Hepatocyte (in vitro differentiated cells): ENCODE data around the gene CEP112. TPM values are rescaled to one million over a fixed set of nuclear protein-coding genes. Genes with fewer than 3 reads are reported as not detected.

Experiments used
- DNase-seq: peaks from one replicate; pipeline ENCODE4 v3.0.0-alpha.2; 2016; ENCODE audit warnings: low spot score
- H2AFZ ChIP-seq: fragments of 200-600 bp; sonication (generic); 2 replicates; pipeline ENCODE4 v1.6.0; 2016; ENCODE audit warnings: antibody characterized with exemption, mild to moderate bottlenecking
- H3K27ac ChIP-seq: fragments of 200-600 bp; sonication (generic); 2 replicates; pipeline ENCODE4 v1.5.1; 2016; ENCODE audit warnings: mild to moderate bottlenecking
- H3K27me3 ChIP-seq: fragments of 200-600 bp; sonication (generic); 2 replicates; pipeline ENCODE4 v1.6.1; 2016
- H3K36me3 ChIP-seq: fragments of 200-600 bp; sonication (generic); replicated peaks from 2 replicates; pipeline ENCODE4 v1.5.1; 2016; ENCODE audit warnings: low read depth; ENCODE audit not compliant: insufficient read depth
- H3K4me1 ChIP-seq: fragments of 200-600 bp; sonication (generic); 2 replicates; pipeline ENCODE4 v1.5.1; 2016; ENCODE audit warnings: mild to moderate bottlenecking, moderate library complexity; ENCODE audit not compliant: insufficient read depth
- H3K4me2 ChIP-seq: fragments of 200-600 bp; sonication (generic); 2 replicates; pipeline ENCODE4 v1.6.0; 2016
- H3K4me3 ChIP-seq: fragments of 200-600 bp; sonication (generic); 2 replicates; pipeline ENCODE4 v1.5.1; 2016; ENCODE audit warnings: mild to moderate bottlenecking
- H3K79me2 ChIP-seq: fragments of 200-600 bp; sonication (generic); 2 replicates; pipeline ENCODE4 v1.6.0; 2017; ENCODE audit warnings: mild to moderate bottlenecking
- H3K9me2 ChIP-seq: fragments of 200-600 bp; sonication (generic); replicated peaks from 2 replicates; pipeline ENCODE4 v1.6.0; 2017; ENCODE audit warnings: mild to moderate bottlenecking; ENCODE audit not compliant: insufficient read depth
- H3K9me3 ChIP-seq: fragments of 200-600 bp; sonication (generic); 2 replicates; pipeline ENCODE4 v1.5.1; 2016; ENCODE audit warnings: low read depth, mild to moderate bottlenecking
- H4K20me1 ChIP-seq: fragments of 200-600 bp; sonication (generic); 2 replicates; pipeline ENCODE4 v1.6.0; 2016; ENCODE audit warnings: mild to moderate bottlenecking; ENCODE audit not compliant: insufficient read depth, poor library complexity, severe bottlenecking
- EZH2 ChIP-seq: fragments of 200-600 bp; sonication (generic); IDR thresholded peaks from 2 replicates; pipeline ENCODE4 v1.6.1; 2016; ENCODE audit warnings: antibody characterized with exemption, mild to moderate bottlenecking, borderline replicate concordance
- EZH2phosphoT487 ChIP-seq: fragments of 200-600 bp; sonication (generic); IDR thresholded peaks from one replicate; pipeline ENCODE4 v1.6.1; 2018; ENCODE audit warnings: antibody characterized with exemption, mild to moderate bottlenecking, low read depth, moderate library complexity; ENCODE audit not compliant: unreplicated experiment, severe bottlenecking
- WGBS: methylation state at CpG from one replicate; pipeline ENCODE4 v1.1.6; 2016; ENCODE audit warnings: low lambda C conversion rate; ENCODE audit errors: missing lambda C conversion rate; 5-methylcytosine and 5-hydroxymethylcytosine counted together
- polyA plus RNA-seq: library from polyadenylated mRNA; unstranded; fragments of >200 nt; fragmentation: Nextera tagmentation; extraction: Ambion mirVana; gene quantifications from 2 replicates; pipeline ENCODE4 v1.2.1, GENCODE V29; 2016
- total RNA-seq: library from RNA; depleted of rRNA; stranded (reverse); fragments of >200 nt; gene quantifications from 2 replicates; pipeline ENCODE4 v1.2.3, GENCODE V29; 2014
- TF ChIP-seq, protein P1 (sequence below): fragments of 200-600 bp; sonication (generic); IDR thresholded peaks from 2 replicates; pipeline ENCODE4 v1.5.1; 2016; ENCODE audit warnings: antibody characterized with exemption, mild to moderate bottlenecking; ENCODE audit not compliant: poor library complexity

CEP112 gene
- total and polyA plus RNA-seq, 2 experiments from 2014 or later, result 7.1 to 9.7 TPM

GRCh38 chr17:65754630-65755029, 437.3 kb downstream of the CEP112 start:
- no peak for DNase-seq
- Histone ChIP-seq H3K9me3 (no peaks in the 10 kb centered on the region), H3K9me2 (no peaks in the 10 kb centered on the region), H3K79me2 (no peaks in the 10 kb centered on the region), H3K4me3 (no peak overlapping the region), H3K36me3 (no peaks in the 10 kb centered on the region), H3K27me3 (no peaks in the 10 kb centered on the region), H4K20me1 (no peaks in the 10 kb centered on the region), H2AFZ (no peak overlapping the region), H3K4me1 (peaks cover 10% of the 10 kb centered on the region), H3K27ac (no peak overlapping the region), H3K4me2 (no peak overlapping the region)
- TF ChIP-seq EZH2 (no peak), EZH2phosphoT487 (no peak)
- TF ChIP-seq, protein P1, sequence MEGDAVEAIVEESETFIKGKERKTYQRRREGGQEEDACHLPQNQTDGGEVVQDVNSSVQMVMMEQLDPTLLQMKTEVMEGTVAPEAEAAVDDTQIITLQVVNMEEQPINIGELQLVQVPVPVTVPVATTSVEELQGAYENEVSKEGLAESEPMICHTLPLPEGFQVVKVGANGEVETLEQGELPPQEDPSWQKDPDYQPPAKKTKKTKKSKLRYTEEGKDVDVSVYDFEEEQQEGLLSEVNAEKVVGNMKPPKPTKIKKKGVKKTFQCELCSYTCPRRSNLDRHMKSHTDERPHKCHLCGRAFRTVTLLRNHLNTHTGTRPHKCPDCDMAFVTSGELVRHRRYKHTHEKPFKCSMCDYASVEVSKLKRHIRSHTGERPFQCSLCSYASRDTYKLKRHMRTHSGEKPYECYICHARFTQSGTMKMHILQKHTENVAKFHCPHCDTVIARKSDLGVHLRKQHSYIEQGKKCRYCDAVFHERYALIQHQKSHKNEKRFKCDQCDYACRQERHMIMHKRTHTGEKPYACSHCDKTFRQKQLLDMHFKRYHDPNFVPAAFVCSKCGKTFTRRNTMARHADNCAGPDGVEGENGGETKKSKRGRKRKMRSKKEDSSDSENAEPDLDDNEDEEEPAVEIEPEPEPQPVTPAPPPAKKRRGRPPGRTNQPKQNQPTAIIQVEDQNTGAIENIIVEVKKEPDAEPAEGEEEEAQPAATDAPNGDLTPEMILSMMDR, result no peak
- WGBS, result 92% methylated on average over 7 of the region's 7 CpGs

- H3K27me3 ChIP-seq, result no peaks in the 10 kb centered on the region
- no peaks in the 10 kb centered on the region for H3K9me2 ChIP-seq
- no peak overlapping the region for H3K4me2 ChIP-seq
- no peak for DNase-seq
- peaks cover 10% of the 10 kb centered on the region for H3K4me1 ChIP-seq
- H3K79me2 ChIP-seq, result no peaks in the 10 kb centered on the region
- no peak overlapping the region for H2AFZ ChIP-seq
- WGBS, result 94% methylated on average over 2 of the region's 2 CpGs
- H4K20me1 ChIP-seq, result no peaks in the 10 kb centered on the region
- H3K27ac ChIP-seq, result no peak overlapping the region
- H3K9me3 ChIP-seq, result no peaks in the 10 kb centered on the region
- H3K4me3 ChIP-seq, result no peak overlapping the region
- TF ChIP-seq, protein P1, result no peak
- no peak for TF ChIP-seq EZH2phosphoT487
- no peak for TF ChIP-seq EZH2
- H3K36me3 ChIP-seq, result no peaks in the 10 kb centered on the region
Observed at GRCh38 chr17:65754081-65754480, 437.9 kb downstream of the CEP112 start.

DNA sequence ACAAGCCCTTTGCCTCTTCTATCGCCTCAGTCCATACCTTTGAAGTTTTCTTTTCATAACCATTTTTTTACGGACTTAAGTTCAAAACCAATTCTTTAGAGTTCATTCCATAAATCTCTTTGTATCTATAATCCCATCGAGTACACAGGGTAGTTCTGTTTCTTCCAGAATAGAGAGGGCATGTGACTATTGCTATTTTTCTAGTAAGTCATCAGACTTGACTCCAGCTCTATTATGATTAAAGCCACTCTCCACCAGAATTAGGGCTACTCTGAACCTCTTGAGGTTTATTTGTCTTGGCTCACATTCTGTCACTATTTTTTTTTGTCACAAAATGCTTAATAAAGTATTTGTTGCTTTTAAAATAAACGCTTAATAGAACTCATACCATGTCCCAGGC, 438.6 kb downstream of the CEP112 start:
- WGBS, result 72% methylated on average over 4 of the region's 4 CpGs
- no peak for DNase-seq
- Histone ChIP-seq H3K4me2 (no peak overlapping the region), H3K36me3 (no peaks in the 10 kb centered on the region), H4K20me1 (no peaks in the 10 kb centered on the region), H3K9me2 (no peaks in the 10 kb centered on the region), H3K27me3 (no peaks in the 10 kb centered on the region), H3K4me1 (peaks cover 10% of the 10 kb centered on the region), H3K4me3 (no peak overlapping the region), H2AFZ (no peak overlapping the region), H3K27ac (no peak overlapping the region), H3K9me3 (no peaks in the 10 kb centered on the region), H3K79me2 (no peaks in the 10 kb centered on the region)
- TF ChIP-seq, protein P1, result no peak
- TF ChIP-seq EZH2phosphoT487 (no peak), EZH2 (no peak)

DNA sequence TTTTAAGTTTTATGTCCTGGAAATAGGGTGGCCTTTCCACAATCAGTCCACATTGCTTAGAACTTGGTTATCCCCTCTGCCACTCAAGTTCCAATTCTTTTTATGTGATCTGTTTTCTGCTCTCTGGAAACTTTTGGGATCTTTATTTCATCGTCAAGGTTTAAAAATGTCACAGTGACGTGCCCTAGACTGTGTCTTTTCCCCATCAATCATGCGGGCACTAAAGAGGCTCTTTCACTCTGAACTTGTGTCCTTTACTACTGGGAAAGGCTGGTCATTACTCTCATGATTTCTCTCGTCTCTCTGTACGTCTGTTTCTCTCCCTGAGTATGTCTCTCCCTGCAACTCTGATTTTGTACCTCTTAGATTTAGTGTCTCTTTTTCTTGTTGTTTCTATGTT, 440.7 kb downstream of the CEP112 start:
- H3K9me2 ChIP-seq, result no peaks in the 10 kb centered on the region
- no peak for DNase-seq
- TF ChIP-seq EZH2phosphoT487, result no peak
- TF ChIP-seq EZH2, result no peak
- TF ChIP-seq, protein P1, result no peak
- no peaks in the 10 kb centered on the region for H3K9me3 ChIP-seq
- no peaks in the 10 kb centered on the region for H4K20me1 ChIP-seq
- H3K27ac ChIP-seq, result no peak overlapping the region
- no peak overlapping the region for H3K4me3 ChIP-seq
- no peaks in the 10 kb centered on the region for H3K36me3 ChIP-seq
- no peak overlapping the region for H3K4me2 ChIP-seq
- H3K79me2 ChIP-seq, result no peaks in the 10 kb centered on the region
- H3K4me1 ChIP-seq, result peaks cover 10% of the 10 kb centered on the region
- WGBS, result 79% methylated on average over 5 of the region's 5 CpGs
- no peak overlapping the region for H2AFZ ChIP-seq
- no peaks in the 10 kb centered on the region for H3K27me3 ChIP-seq
